Glomerular visceral epithelial cell (primary cell): Measurements from ENCODE around the gene PPP6R2.

Experiments
- DNase-seq: peaks from one replicate; pipeline ENCODE4 v3.0.0-alpha.2; 2016; ENCODE audit errors: extremely low spot score

PPP6R2 gene

GRCh38 chr22:50305393-50305922 is 37.7 kb upstream of the PPP6R2 start:
- DNase-seq, result no peak

- peak; percentile 98 for DNase-seq
Measured at GRCh38 chr22:50305923-50306566, 37.1 kb upstream of the PPP6R2 start.

- DNase-seq, result peak; percentile 79
Measured at GRCh38 chr22:50306753-50307749, 36.1 kb upstream of the PPP6R2 start, which contains the start of gene PLXNB2. TSS of gene PLXNB2 (minus strand) at chr22:50307646. CDS start at chr22:50290584, 17,062 bp downstream.

- DNase-seq, result no peak
Measured at GRCh38 chr22:50307890-50308596, 35.1 kb upstream of the PPP6R2 start.

- peak; percentile 65 for DNase-seq
Measured at GRCh38 chr22:50308597-50308935, 34.6 kb upstream of the PPP6R2 start.

GRCh38 chr22:50308986-50309600 is 34.0 kb upstream of the PPP6R2 start:
- no peak for DNase-seq

GRCh38 chr22:50309601-50309991 is 33.5 kb upstream of the PPP6R2 start:
- no peak for DNase-seq

GRCh38 chr22:50310031-50310722 is 33.0 kb upstream of the PPP6R2 start:
- no peak for DNase-seq

GRCh38 chr22:50310949-50311444 is 32.1 kb upstream of the PPP6R2 start:
- DNase-seq, result no peak

GRCh38 chr22:50311606-50312351 is 31.3 kb upstream of the PPP6R2 start:
- DNase-seq, result no peak

- DNase-seq, result no peak
Measured at GRCh38 chr22:50312371-50312770, 30.8 kb upstream of the PPP6R2 start.

- no peak for DNase-seq
Measured at GRCh38 chr22:50313021-50313420, 30.1 kb upstream of the PPP6R2 start.

- DNase-seq, result no peak
Measured at GRCh38 chr22:50313600-50313999, 29.5 kb upstream of the PPP6R2 start.

- no peak for DNase-seq
Measured at GRCh38 chr22:50314081-50314454, 29.1 kb upstream of the PPP6R2 start.

GRCh38 chr22:50314455-50315288 is 28.5 kb upstream of the PPP6R2 start:
- peak; percentile 43 for DNase-seq

GRCh38 chr22:50315289-50316113 is 27.6 kb upstream of the PPP6R2 start:
- no peak for DNase-seq

GRCh38 chr22:50316114-50317065 is 26.7 kb upstream of the PPP6R2 start:
- DNase-seq, result no peak
